SK-N-SH (cell line): Measurements from ENCODE around the gene OSBP2. TPM values are rescaled to one million over a fixed set of nuclear protein-coding genes. Genes with fewer than 3 reads are reported as not detected.

Experiments used
- CTCF ChIA-PET: fragments of 300-600, 350-600 bp; formaldehyde crosslinking; extraction: SDS; loops from one replicate; lab custom pipeline; 2021; lab: Yijun Ruan, JAX
- POLR2A ChIA-PET: fragments of 350-600 bp; sonication (Branson Sonifier 250); formaldehyde crosslinking; extraction: SDS; loops from one replicate; lab custom pipeline; 2020; ENCODE audit warnings: antibody characterized with exemption, inconsistent platforms; lab: Yijun Ruan, JAX
- DNase-seq: peaks from one replicate; pipeline ENCODE4 v3.0.0; 2012
- H2AFZ ChIP-seq: fragments of 200-600 bp; sonication (generic); 2 replicates; pipeline ENCODE4 v1.8.1; 2016; ENCODE audit warnings: antibody characterized with exemption, mild to moderate bottlenecking, low read depth
- H3F3A ChIP-seq: fragments of 200-600 bp; sonication (generic); replicated peaks from 2 replicates; pipeline ENCODE3; 2016; ENCODE audit warnings: antibody characterized with exemption, mild to moderate bottlenecking; ENCODE audit not compliant: insufficient read depth
- H3K27ac ChIP-seq, 2 experiments: fragments of 200-500 bp in 1 of 2; fragments of 200-600 bp in 1 of 2; sonication (Bioruptor generic) in 1 of 2; sonication (generic), shearing (Covaris generic) in 1 of 2; 2 replicates each; pipeline versions ENCODE4 v1.5.1 to v1.6.1; 2014 to 2016; ENCODE audit warnings: low read depth in 2 of 2, inconsistent platforms in 1 of 2, low read length in 1 of 2, mild to moderate bottlenecking in 1 of 2, mixed read lengths in 1 of 2
- H3K27me3 ChIP-seq: fragments of 200-600 bp; sonication (generic), shearing (Covaris generic); 2 replicates; pipeline ENCODE4 v1.6.1; 2016; ENCODE audit warnings: mixed run types; ENCODE audit not compliant: insufficient read depth
- H3K36me3 ChIP-seq, 2 experiments: fragments of 200-500 bp in 1 of 2; fragments of 200-600 bp in 1 of 2; sonication (Bioruptor generic) in 1 of 2; sonication (generic) in 1 of 2; replicated peaks in 1 of 2; 2 replicates each; pipeline versions ENCODE3 to v1.5.1; 2014 to 2016; ENCODE audit warnings: low read length in 1 of 2, mild to moderate bottlenecking in 1 of 2; ENCODE audit not compliant: insufficient read depth in 2 of 2, control insufficient read depth in 1 of 2
- H3K4me1 ChIP-seq, 2 experiments: fragments of 200-500 bp in 1 of 2; fragments of 200-600 bp in 1 of 2; sonication (Bioruptor generic) in 1 of 2; sonication (generic), shearing (Covaris generic) in 1 of 2; 2 replicates each; pipeline versions ENCODE4 v1.5.1 to v1.6.1; 2014 to 2016; ENCODE audit warnings: low read depth in 1 of 2, low read length in 1 of 2, mixed run types in 1 of 2; ENCODE audit not compliant: insufficient read depth in 2 of 2, control insufficient read depth in 1 of 2
- H3K4me2 ChIP-seq: fragments of 200-600 bp; sonication (generic), shearing (Covaris generic); 2 replicates; pipeline ENCODE4 v1.6.1; 2017; ENCODE audit warnings: mixed run types
- H3K4me3 ChIP-seq, 2 experiments: fragments of 200-500 bp in 1 of 2; fragments of 200-600 bp in 1 of 2; sonication (Bioruptor generic) in 1 of 2; sonication (generic), shearing (Covaris generic) in 1 of 2; 2 replicates each; pipeline versions ENCODE4 v1.5.1 to v1.8.1; 2014 to 2016; ENCODE audit warnings: low read depth in 2 of 2, inconsistent platforms in 1 of 2, low read length in 1 of 2, mild to moderate bottlenecking in 1 of 2, mixed read lengths in 1 of 2, moderate library complexity in 1 of 2
- H3K79me2 ChIP-seq: fragments of 200-600 bp; sonication (generic); 2 replicates; pipeline ENCODE4 v1.8.1; 2017; ENCODE audit warnings: mild to moderate bottlenecking; ENCODE audit not compliant: insufficient read depth
- H3K9ac ChIP-seq: fragments of 200-600 bp; sonication (generic); 2 replicates; pipeline ENCODE4 v1.6.1; 2017; ENCODE audit warnings: mixed run types
- H3K9me2 ChIP-seq: fragments of 200-600 bp; sonication (generic); 2 replicates; pipeline ENCODE4 v1.6.1; 2017; ENCODE audit warnings: mixed run types
- H3K9me3 ChIP-seq: fragments of 200-600 bp; sonication (generic); 2 replicates; pipeline ENCODE4 v1.6.1; 2017; ENCODE audit warnings: mixed run types, mild to moderate bottlenecking, moderate library complexity
- H4K20me1 ChIP-seq: fragments of 200-600 bp; sonication (generic); 2 replicates; pipeline ENCODE4 v1.6.1; 2017; ENCODE audit warnings: mild to moderate bottlenecking, mixed run types; ENCODE audit not compliant: insufficient read depth
- ELF1 ChIP-seq: IDR thresholded peaks from 2 replicates; pipeline ENCODE4 v1.4.0; 2012
- FOSL2 ChIP-seq: IDR thresholded peaks from 2 replicates; pipeline ENCODE4 v1.4.0; 2012; ENCODE audit warnings: low read depth, mild to moderate bottlenecking, moderate library complexity, borderline replicate concordance
- FOXJ3 ChIP-seq: sonication (generic); formaldehyde crosslinking; IDR thresholded peaks from 2 replicates; pipeline ENCODE4 v1.5.1; 2020; ENCODE audit warnings: mild to moderate bottlenecking, missing genetic modification reagents
- GABPA ChIP-seq: IDR thresholded peaks from 2 replicates; pipeline ENCODE4 v1.4.0; 2012; ENCODE audit warnings: low read depth, mild to moderate bottlenecking
- JUND ChIP-seq: IDR thresholded peaks from 2 replicates; pipeline ENCODE4 v1.4.0; 2012
- NFIC ChIP-seq: IDR thresholded peaks from 2 replicates; pipeline ENCODE4 v1.4.0; 2012; ENCODE audit warnings: borderline replicate concordance
- NRF1 ChIP-seq: IDR thresholded peaks from 2 replicates; pipeline ENCODE4 v1.6.1; 2012; ENCODE audit warnings: low read depth, mild to moderate bottlenecking, low read length
- RAD21 ChIP-seq: IDR thresholded peaks from 2 replicates; pipeline ENCODE4 v1.6.1; 2012; ENCODE audit warnings: mild to moderate bottlenecking, low read length
- RCOR1 ChIP-seq: fragments of 150-350 bp; IDR thresholded peaks from 2 replicates; pipeline ENCODE4 v1.6.1; 2017; ENCODE audit warnings: antibody characterized with exemption, low read length
- RFX5 ChIP-seq: IDR thresholded peaks from 2 replicates; pipeline ENCODE4 v1.6.1; 2012; ENCODE audit warnings: mild to moderate bottlenecking, improper control_type of control experiment, low read length
- RXRA ChIP-seq: IDR thresholded peaks from 2 replicates; pipeline ENCODE4 v1.4.0; 2012; ENCODE audit warnings: low read depth, mild to moderate bottlenecking, borderline replicate concordance
- SIN3A ChIP-seq: IDR thresholded peaks from 2 replicates; pipeline ENCODE4 v1.6.1; 2012; ENCODE audit warnings: low read depth, mild to moderate bottlenecking, low read length, moderate library complexity, borderline replicate concordance
- SMC3 ChIP-seq: IDR thresholded peaks from 2 replicates; pipeline ENCODE4 v1.6.1; 2012; ENCODE audit warnings: low read depth, low read length, improper control_type of control experiment
- TAF1 ChIP-seq: IDR thresholded peaks from 2 replicates; pipeline ENCODE4 v1.6.1; 2012; ENCODE audit warnings: low read depth, mild to moderate bottlenecking, low read length, moderate library complexity, borderline replicate concordance
- TEAD4 ChIP-seq: IDR thresholded peaks from 2 replicates; pipeline ENCODE4 v1.4.0; 2012; ENCODE audit warnings: mild to moderate bottlenecking, borderline replicate concordance; ENCODE audit not compliant: insufficient read depth
- WGBS: methylation state at CpG from one replicate; pipeline ENCODE4 v1.1.6; 2017; ENCODE audit warnings: low lambda C conversion rate; 5-methylcytosine and 5-hydroxymethylcytosine counted together
- polyA plus RNA-seq, 3 experiments: library from polyadenylated mRNA; depleted of rRNA; stranded (reverse); fragments of >200 nt; gene quantifications; 2 replicates each; pipeline ENCODE4 v1.2.3, GENCODE V29; 2012
- TF ChIP-seq, protein P1 (sequence below): fragments of 200-600 bp; sonication (generic); IDR thresholded peaks from 2 replicates; pipeline ENCODE4 v1.6.1; 2017; ENCODE audit warnings: antibody characterized with exemption, mild to moderate bottlenecking, moderate library complexity
- TF ChIP-seq, protein P2 (sequence below): IDR thresholded peaks from 2 replicates; pipeline ENCODE4 v1.6.1; 2012; ENCODE audit warnings: mild to moderate bottlenecking, low read depth, low read length, moderate library complexity
- TF ChIP-seq, protein P3 (sequence below): IDR thresholded peaks from 2 replicates; pipeline ENCODE4 v1.4.0; 2012; ENCODE audit warnings: low read depth, borderline replicate concordance

Gene OSBP2
- polyA plus RNA-seq, 1 of the 3 experiments (the other 2 are of a cell fraction): 3.1 TPM

- Histone ChIP-seq H3K36me3 (peaks cover 29 to 89% of the 10 kb centered on the region in 2 experiments), H3K4me3 (no peak overlapping the region), H3K79me2 (no peaks in the 10 kb centered on the region), H3K4me2 (no peak overlapping the region), H3K27me3 (no peaks in the 10 kb centered on the region), H4K20me1 (no peaks in the 10 kb centered on the region), H3K9me2 (no peaks in the 10 kb centered on the region), H3K4me1 (peaks cover 0 to 12% of the 10 kb centered on the region in 2 experiments; a peak in 1 of 4 replicates), H3K9me3 (no peaks in the 10 kb centered on the region), H3K9ac (no peak overlapping the region), H2AFZ (no peak overlapping the region), H3K27ac (no peak overlapping the region; a peak in 1 of 4 replicates), H3F3A (no peaks in the 10 kb centered on the region)
- DNase-seq: peak; percentile 38
- CTCF ChIA-PET: interaction anchor here (0.6 to 3.2 kb wide), 9 partner anchors 135 to 191 kb away, joined by 3 to 72 read pairs (median 5); partner anchors contain the start of gene SELENOM
- POLR2A ChIA-PET: interaction anchor here (1.5 kb wide), 1 partner anchor 137 kb away, joined by 7 read pairs; no protein-coding TSS in a partner anchor
- WGBS: 86% methylated on average over 2 of the region's 2 CpGs
- TF ChIP-seq, protein P1, sequence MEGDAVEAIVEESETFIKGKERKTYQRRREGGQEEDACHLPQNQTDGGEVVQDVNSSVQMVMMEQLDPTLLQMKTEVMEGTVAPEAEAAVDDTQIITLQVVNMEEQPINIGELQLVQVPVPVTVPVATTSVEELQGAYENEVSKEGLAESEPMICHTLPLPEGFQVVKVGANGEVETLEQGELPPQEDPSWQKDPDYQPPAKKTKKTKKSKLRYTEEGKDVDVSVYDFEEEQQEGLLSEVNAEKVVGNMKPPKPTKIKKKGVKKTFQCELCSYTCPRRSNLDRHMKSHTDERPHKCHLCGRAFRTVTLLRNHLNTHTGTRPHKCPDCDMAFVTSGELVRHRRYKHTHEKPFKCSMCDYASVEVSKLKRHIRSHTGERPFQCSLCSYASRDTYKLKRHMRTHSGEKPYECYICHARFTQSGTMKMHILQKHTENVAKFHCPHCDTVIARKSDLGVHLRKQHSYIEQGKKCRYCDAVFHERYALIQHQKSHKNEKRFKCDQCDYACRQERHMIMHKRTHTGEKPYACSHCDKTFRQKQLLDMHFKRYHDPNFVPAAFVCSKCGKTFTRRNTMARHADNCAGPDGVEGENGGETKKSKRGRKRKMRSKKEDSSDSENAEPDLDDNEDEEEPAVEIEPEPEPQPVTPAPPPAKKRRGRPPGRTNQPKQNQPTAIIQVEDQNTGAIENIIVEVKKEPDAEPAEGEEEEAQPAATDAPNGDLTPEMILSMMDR: peak; percentile 67
- no peak for TF ChIP-seq JUND
- peak; percentile 70 for TF ChIP-seq SMC3
- peak; percentile 73 for TF ChIP-seq RAD21
Observed at GRCh38 chr22:30947816-30948454, 253.3 kb downstream of the OSBP2 start.

DNA sequence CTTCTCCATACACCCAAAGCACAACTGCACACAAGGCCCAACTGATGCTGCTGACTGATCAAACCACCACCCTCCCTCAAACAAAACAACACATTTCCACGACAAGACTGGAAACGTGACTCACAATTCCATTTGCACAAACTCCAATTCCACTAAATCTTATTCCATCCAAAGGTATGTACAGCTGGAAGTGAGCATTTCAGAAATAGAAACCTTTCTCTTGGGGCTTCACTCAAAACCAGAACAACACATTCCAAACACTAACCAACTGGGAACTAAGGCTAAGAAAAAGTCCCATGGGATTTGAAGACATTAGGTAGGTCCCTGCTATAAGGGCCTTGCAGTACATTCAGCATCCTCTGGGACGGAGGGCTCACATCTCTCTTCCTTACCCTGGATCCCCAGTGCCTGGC, 254.3 kb downstream of the OSBP2 start:
- H3K27ac ChIP-seq: no peak overlapping the region
- no peaks in the 10 kb centered on the region for H4K20me1 ChIP-seq
- ChIA-PET CTCF (interaction anchor here (0.8 to 3.1 kb wide), 5 partner anchors 134 to 185 kb away, joined by 3 to 34 read pairs (median 4); no protein-coding TSS in a partner anchor), POLR2A (no interaction called here)
- 86% methylated on average over 3 of the region's 3 CpGs for WGBS
- TF ChIP-seq RAD21: no peak
- no peak for TF ChIP-seq FOSL2
- no peak for TF ChIP-seq TEAD4
- TF ChIP-seq GABPA: no peak
- TF ChIP-seq, protein P2, sequence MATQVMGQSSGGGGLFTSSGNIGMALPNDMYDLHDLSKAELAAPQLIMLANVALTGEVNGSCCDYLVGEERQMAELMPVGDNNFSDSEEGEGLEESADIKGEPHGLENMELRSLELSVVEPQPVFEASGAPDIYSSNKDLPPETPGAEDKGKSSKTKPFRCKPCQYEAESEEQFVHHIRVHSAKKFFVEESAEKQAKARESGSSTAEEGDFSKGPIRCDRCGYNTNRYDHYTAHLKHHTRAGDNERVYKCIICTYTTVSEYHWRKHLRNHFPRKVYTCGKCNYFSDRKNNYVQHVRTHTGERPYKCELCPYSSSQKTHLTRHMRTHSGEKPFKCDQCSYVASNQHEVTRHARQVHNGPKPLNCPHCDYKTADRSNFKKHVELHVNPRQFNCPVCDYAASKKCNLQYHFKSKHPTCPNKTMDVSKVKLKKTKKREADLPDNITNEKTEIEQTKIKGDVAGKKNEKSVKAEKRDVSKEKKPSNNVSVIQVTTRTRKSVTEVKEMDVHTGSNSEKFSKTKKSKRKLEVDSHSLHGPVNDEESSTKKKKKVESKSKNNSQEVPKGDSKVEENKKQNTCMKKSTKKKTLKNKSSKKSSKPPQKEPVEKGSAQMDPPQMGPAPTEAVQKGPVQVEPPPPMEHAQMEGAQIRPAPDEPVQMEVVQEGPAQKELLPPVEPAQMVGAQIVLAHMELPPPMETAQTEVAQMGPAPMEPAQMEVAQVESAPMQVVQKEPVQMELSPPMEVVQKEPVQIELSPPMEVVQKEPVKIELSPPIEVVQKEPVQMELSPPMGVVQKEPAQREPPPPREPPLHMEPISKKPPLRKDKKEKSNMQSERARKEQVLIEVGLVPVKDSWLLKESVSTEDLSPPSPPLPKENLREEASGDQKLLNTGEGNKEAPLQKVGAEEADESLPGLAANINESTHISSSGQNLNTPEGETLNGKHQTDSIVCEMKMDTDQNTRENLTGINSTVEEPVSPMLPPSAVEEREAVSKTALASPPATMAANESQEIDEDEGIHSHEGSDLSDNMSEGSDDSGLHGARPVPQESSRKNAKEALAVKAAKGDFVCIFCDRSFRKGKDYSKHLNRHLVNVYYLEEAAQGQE: no peak
- no peak for TF ChIP-seq JUND
- TF ChIP-seq, protein P3, sequence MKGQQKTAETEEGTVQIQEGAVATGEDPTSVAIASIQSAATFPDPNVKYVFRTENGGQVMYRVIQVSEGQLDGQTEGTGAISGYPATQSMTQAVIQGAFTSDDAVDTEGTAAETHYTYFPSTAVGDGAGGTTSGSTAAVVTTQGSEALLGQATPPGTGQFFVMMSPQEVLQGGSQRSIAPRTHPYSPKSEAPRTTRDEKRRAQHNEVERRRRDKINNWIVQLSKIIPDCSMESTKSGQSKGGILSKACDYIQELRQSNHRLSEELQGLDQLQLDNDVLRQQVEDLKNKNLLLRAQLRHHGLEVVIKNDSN: no peak
- TF ChIP-seq ELF1: no peak
- no peak for TF ChIP-seq RFX5
- no peak for TF ChIP-seq RCOR1
- TF ChIP-seq RXRA: no peak
- no peak for TF ChIP-seq SMC3
- TF ChIP-seq FOXJ3 (CRISPR knock-in tag): no peak
- no peak for TF ChIP-seq NRF1
- no peak for TF ChIP-seq TAF1
- no peak for TF ChIP-seq SIN3A
- no peak for TF ChIP-seq NFIC
- TF ChIP-seq, all 33 proteins: peak for 0
- no peak overlapping the region for H3K9ac ChIP-seq
- no peak overlapping the region for H3K4me3 ChIP-seq
- H2AFZ ChIP-seq: no peak overlapping the region
- H3K27me3 ChIP-seq: no peaks in the 10 kb centered on the region
- DNase-seq: no peak
- H3K9me3 ChIP-seq: no peaks in the 10 kb centered on the region
- no peaks in the 10 kb centered on the region for H3K79me2 ChIP-seq
- H3K4me2 ChIP-seq: no peak overlapping the region
- peaks cover 24 to 85% of the 10 kb centered on the region in 2 experiments for H3K36me3 ChIP-seq
- no peaks in the 10 kb centered on the region for H3K9me2 ChIP-seq
- H3K4me1 ChIP-seq: peaks cover 0 to 12% of the 10 kb centered on the region in 2 experiments; a peak in 1 of 4 replicates
- H3F3A ChIP-seq: no peaks in the 10 kb centered on the region
